Measurements from ENCODE around the gene FGF7.
A peak's percentile ranks its signal among the peaks of the same experiment; 100 is the strongest.
"Not testable (repeated sequence)": the region's sequence is repeated elsewhere in the genome, so short reads cannot be mapped to it uniquely, and the experiment has no call there.

Gene FGF7

GRCh38 chr15:49423021-49423420 is at the start of gene FGF7:
TSS of gene FGF7 (plus strand) at chr15:49423242. CDS start at chr15:49424298, 1,056 bp downstream.
- peak; percentile 56 for DNase-seq (ENCODE audit: low spot score)

- no peak for DNase-seq (ENCODE audit: low spot score)
Observed at GRCh38 chr15:49379996-49380395, 43.0 kb upstream of the FGF7 start.

GRCh38 chr15:49380912-49381311 is 42.1 kb upstream of the FGF7 start:
- no peak for DNase-seq (ENCODE audit: low spot score)

GRCh38 chr15:49382394-49382793 is 40.6 kb upstream of the FGF7 start:
- DNase-seq (ENCODE audit: low spot score): no peak

GRCh38 chr15:49383266-49383665 is 39.8 kb upstream of the FGF7 start:
- no peak for DNase-seq (ENCODE audit: low spot score)

GRCh38 chr15:49387471-49387870 is 35.6 kb upstream of the FGF7 start:
- DNase-seq (ENCODE audit: low spot score): no peak

GRCh38 chr15:49402515-49403296 is 20.3 kb upstream of the FGF7 start:
- not testable (repeated sequence) for DNase-seq (ENCODE audit: low spot score)

- DNase-seq (ENCODE audit: low spot score): no peak
Observed at GRCh38 chr15:49406352-49407118, 16.5 kb upstream of the FGF7 start.

- no peak for DNase-seq (ENCODE audit: low spot score)
Observed at GRCh38 chr15:49410641-49411040, 12.4 kb upstream of the FGF7 start.

- DNase-seq (ENCODE audit: low spot score): no peak
Observed at GRCh38 chr15:49412797-49413196, 10.2 kb upstream of the FGF7 start.

- no peak for DNase-seq (ENCODE audit: low spot score)
Observed at GRCh38 chr15:49415149-49415548, 7.9 kb upstream of the FGF7 start.

GRCh38 chr15:49415638-49416037 is 7.4 kb upstream of the FGF7 start:
- no peak for DNase-seq (ENCODE audit: low spot score)

GRCh38 chr15:49418811-49419210 is 4.2 kb upstream of the FGF7 start:
- no peak for DNase-seq (ENCODE audit: low spot score)

- peak; percentile 46 for DNase-seq (ENCODE audit: low spot score)
Observed at GRCh38 chr15:49421991-49422390, 1.1 kb upstream of the FGF7 start.

- no peak for DNase-seq (ENCODE audit: low spot score)
Observed at GRCh38 chr15:49423901-49424550, 984 bp downstream of the FGF7 start.

- no peak for DNase-seq (ENCODE audit: low spot score)
Observed at GRCh38 chr15:49424954-49425353, 1.9 kb downstream of the FGF7 start.

GRCh38 chr15:49427372-49427771 is 4.3 kb downstream of the FGF7 start:
- DNase-seq (ENCODE audit: low spot score): no peak

GRCh38 chr15:49428409-49429095 is 5.5 kb downstream of the FGF7 start:
- peak; percentile 11 for DNase-seq (ENCODE audit: low spot score)

GRCh38 chr15:49430046-49430445 is 7.0 kb downstream of the FGF7 start:
- no peak for DNase-seq (ENCODE audit: low spot score)

- DNase-seq (ENCODE audit: low spot score): no peak
Observed at GRCh38 chr15:49435174-49435573, 12.1 kb downstream of the FGF7 start.

- DNase-seq (ENCODE audit: low spot score): no peak
Observed at GRCh38 chr15:49436751-49437150, 13.7 kb downstream of the FGF7 start.

- DNase-seq (ENCODE audit: low spot score): no peak
Observed at GRCh38 chr15:49438962-49439631, 16.1 kb downstream of the FGF7 start.

All from GM03348 (cell line).